Panc1 (cell line): ENCODE measurements around the gene GBA3. TPM values are rescaled to one million over a fixed set of nuclear protein-coding genes. Genes with fewer than 3 reads are reported as not detected.

Source experiments
- ATAC-seq: fragments of 200-7000 bp; cut with Tn5 transposase; 2 replicates; pipeline ENCODE4 v1.9.1; 2020; ENCODE audit warnings: mild to moderate bottlenecking, moderate library complexity
- BruUV-seq: library from RNA; stranded (reverse); fragments of 400-500 nt; replicated peaks from 2 replicates; lab custom pipeline; 2021; lab: Mats Ljungman, UMichigan
- CTCF ChIA-PET: fragments of 300-600 bp; sonication (Branson Sonifier 250); formaldehyde crosslinking; loops from one replicate; lab custom pipeline; 2022; ENCODE audit warnings: antibody characterized with exemption; lab: Charles Lee
- POLR2A ChIA-PET: fragments of 300-600 bp; sonication (Branson Sonifier 250); formaldehyde crosslinking; loops from one replicate; lab custom pipeline; 2022; ENCODE audit warnings: antibody characterized with exemption; lab: Charles Lee
- DNase-seq: peaks from one replicate; pipeline ENCODE4 v3.0.0-alpha.2; 2010; ENCODE audit warnings: low read depth, low spot score
- H3K27ac ChIP-seq: 2 replicates; pipeline ENCODE4 v1.5.1; 2011; ENCODE audit warnings: mild to moderate bottlenecking, low read length, inconsistent platforms
- H3K27me3 ChIP-seq: fragments of 200-500 bp; sonication (Bioruptor generic); 2 replicates; pipeline ENCODE4 v1.6.0; 2014; ENCODE audit warnings: low read length, inconsistent platforms; ENCODE audit not compliant: control insufficient read depth, insufficient read depth
- H3K36me3 ChIP-seq: fragments of 200-500 bp; sonication (Bioruptor generic); 2 replicates; pipeline ENCODE4 v1.5.1; 2014; ENCODE audit warnings: inconsistent platforms, mild to moderate bottlenecking, low read length, moderate library complexity; ENCODE audit not compliant: control insufficient read depth, insufficient read depth
- H3K4me1 ChIP-seq: 2 replicates; pipeline ENCODE4 v1.5.1; 2011; ENCODE audit warnings: inconsistent platforms, mild to moderate bottlenecking, low read length, moderate library complexity; ENCODE audit not compliant: control insufficient read depth, insufficient read depth
- H3K4me3 ChIP-seq, 2 experiments: 2 replicates each; pipeline ENCODE4 v1.5.1; 2011 to 2012; ENCODE audit warnings: low read depth in 2 of 2, low read length in 2 of 2, mild to moderate bottlenecking in 2 of 2, inconsistent platforms in 1 of 2, moderate library complexity in 1 of 2
- H3K9me3 ChIP-seq: fragments of 200-500 bp; sonication (Bioruptor generic); 2 replicates; pipeline ENCODE4 v1.5.1; 2014; ENCODE audit warnings: low read depth, mild to moderate bottlenecking, inconsistent platforms, low read length, moderate library complexity; ENCODE audit not compliant: control insufficient read depth, insufficient read depth
- CTCF ChIP-seq: fragments of 450-650 bp; IDR thresholded peaks from 2 replicates; pipeline ENCODE4 v1.5.1; 2017; ENCODE audit warnings: mild to moderate bottlenecking
- POLR2AphosphoS5 ChIP-seq: IDR thresholded peaks from 2 replicates; pipeline ENCODE4 v1.6.1; 2012; ENCODE audit warnings: mild to moderate bottlenecking, low read depth, low read length, moderate library complexity
- REST ChIP-seq, 2 experiments: IDR thresholded peaks; 2 replicates each; pipeline ENCODE4 v1.6.1; 2011 to 2012; ENCODE audit warnings: low read depth in 2 of 2, control low read depth in 1 of 2, low read length in 1 of 2, mild to moderate bottlenecking in 1 of 2, moderate library complexity in 1 of 2; ENCODE audit not compliant: insufficient read depth in 1 of 2
- SIN3A ChIP-seq: IDR thresholded peaks from 2 replicates; pipeline ENCODE4 v1.6.1; 2012; ENCODE audit warnings: low read depth, mild to moderate bottlenecking, low read length, moderate library complexity, borderline replicate concordance; ENCODE audit not compliant: insufficient read depth
- in situ Hi-C: cut with HindIII; loops from 2 replicates; pipeline ENCODE4 v1.10.0; 2016; ENCODE audit warnings: low sequenced_read_pairs, low pct_unique_long_range_greater_than_20kb
- intact Hi-C: fragments of 100-400 bp; cut with micrococcal nuclease; formaldehyde crosslinking; loops from one replicate; pipeline ENCODE4 v1.10.0; 2022; ENCODE audit not compliant: unreplicated experiment
- total RNA-seq: library from RNA; stranded (reverse); gene quantifications from one replicate; pipeline ENCODE4 v1.2.1, GENCODE V29; 2021; ENCODE audit not compliant: unreplicated experiment

The GBA3 gene
- total RNA-seq, 1 experiment from 2014 or later = not detected

- Histone ChIP-seq H3K4me3 (no peak overlapping the region), H3K27ac (no peak overlapping the region), H3K9me3 (no peaks in the 10 kb centered on the region), H3K27me3 (no peaks in the 10 kb centered on the region), H3K36me3 (no peaks in the 10 kb centered on the region), H3K4me1 (no peaks in the 10 kb centered on the region)
- ChIA-PET CTCF (no interaction called here), POLR2A (no interaction called here)
- BruUV-seq = no TSS peak
- ATAC-seq = no peak
- intact Hi-C loops (no loop called here), in situ Hi-C loops (no loop called here)
- no peak for DNase-seq
- TF ChIP-seq POLR2AphosphoS5 = no peak
- no peak for TF ChIP-seq REST (IDR thresholded peaks at IDR 0.05; ENCODE audit: insufficient read depth in 1 of 2, low read depth in 2 of 2, low read length in 1 of 2)
- TF ChIP-seq CTCF = no peak
Observed at GRCh38 chr4:22661443-22661842, 31.3 kb upstream of the GBA3 start.

- in situ Hi-C loops (no loop called here), intact Hi-C loops (no loop called here)
- CTCF ChIA-PET = no interaction called here
- DNase-seq = no peak
- no peak for TF ChIP-seq POLR2AphosphoS5
- TF ChIP-seq SIN3A = no peak
- TF ChIP-seq CTCF = no peak
- TF ChIP-seq REST (IDR thresholded peaks at IDR 0.05; ENCODE audit: insufficient read depth in 1 of 2, low read depth in 2 of 2, low read length in 1 of 2) = no peak
- H3K4me3 ChIP-seq = no peak overlapping the region
- no TSS peak for BruUV-seq
- no peaks in the 10 kb centered on the region for H3K27me3 ChIP-seq
- no peaks in the 10 kb centered on the region for H3K9me3 ChIP-seq
- POLR2A ChIA-PET = no interaction called here
- H3K27ac ChIP-seq = no peak overlapping the region
- no peaks in the 10 kb centered on the region for H3K36me3 ChIP-seq
- no peak for ATAC-seq
- no peaks in the 10 kb centered on the region for H3K4me1 ChIP-seq
Observed at GRCh38 chr4:22667332-22667940, 25.3 kb upstream of the GBA3 start.
